Right cardiac atrium (tissue), 5 donors: ENCODE results near the gene NIPBL. TPM values are rescaled to one million over a fixed set of nuclear protein-coding genes. Genes with fewer than 3 reads are reported as not detected.
"Not testable (repeated sequence)": the region's sequence is repeated elsewhere in the genome, so short reads cannot be mapped to it uniquely, and the experiment has no call there.

Experiments used
- ATAC-seq, 2 donors: fragments of 200-7000 bp; cut with Tn5 transposase; one replicate each; pipeline versions ENCODE4 v1.8.0 to v1.9.1; 2020; ENCODE audit warnings: moderate library complexity in 2 of 2, mild to moderate bottlenecking in 1 of 2
- DNase-seq, 3 donors: peaks; one replicate each; pipeline ENCODE4 v3.0.0-alpha.2; 2020
- H3K27ac ChIP-seq: one replicate; pipeline ENCODE4 v1.5.1; 2013; ENCODE audit warnings: mild to moderate bottlenecking, low read length, control low read depth, moderate library complexity
- H3K27me3 ChIP-seq: one replicate; pipeline ENCODE4 v1.6.1; 2013; ENCODE audit not compliant: control insufficient read depth, insufficient read depth
- H3K4me1 ChIP-seq: one replicate; pipeline ENCODE4 v1.6.1; 2013; ENCODE audit warnings: low read length; ENCODE audit not compliant: control insufficient read depth, insufficient read depth
- H3K4me3 ChIP-seq: one replicate; pipeline ENCODE4 v1.5.1; 2013; ENCODE audit warnings: low read length, control low read depth
- H3K9me3 ChIP-seq: one replicate; pipeline ENCODE4 v1.6.1; 2013; ENCODE audit warnings: low read length; ENCODE audit not compliant: control insufficient read depth
- WGBS: extraction: QIAGEN DNeasy Blood & Tissue Kit; methylation state at CpG from one replicate; pipeline ENCODE4 v1.1.7; 2013; 5-methylcytosine and 5-hydroxymethylcytosine counted together
- intact Hi-C, 4 donors: fragments of 100-400 bp; cut with DNase I; formaldehyde crosslinking; loops; one replicate each; pipeline versions ENCODE4 v1.11.0 to v1.14.0; 2022 to 2023
- polyA plus RNA-seq: library from polyadenylated mRNA; stranded (reverse); fragments of 200-250 nt; gene quantifications from one replicate; pipeline ENCODE4 v1.2.3, GENCODE V29; 2013
- total RNA-seq, 4 donors: library from RNA; stranded (reverse); fragmentation: NEBNext Ultra II Directional; extraction: Animal tissue kit (Norgen Biotek cat#: 25700); gene quantifications; one replicate each; pipeline ENCODE4 v1.2.1, GENCODE V29; 2021
- donor health status: healthy with polysubstance abuse.
- donor health status: DM: no; HTN: yes; CAD: no.
- donor health status: DM: no; HTN: no; CAD: no.
- donor health status: DM: no; HTN: yes; CAD: no; lungs with severe emphysema.
- donor health status: DM: yes; HTN: yes; CAD: no.

Gene NIPBL
- total and polyA plus RNA-seq, 5 donors, result 15.0 to 49.5 (median 47.4) TPM

GRCh38 chr5:37075399-37075950 lies 198.9 kb downstream of the NIPBL start:
- Histone ChIP-seq H3K4me1 (no peaks in the 10 kb centered on the region), H3K27ac (no peak overlapping the region), H3K27me3 (no peaks in the 10 kb centered on the region), H3K9me3 (peaks cover 4% of the 10 kb centered on the region), H3K4me3 (no peak overlapping the region)
- ATAC-seq, result no peak
- intact Hi-C loops, result no loop called here
- no peak for DNase-seq
- 60% methylated on average over 3 of the region's 3 CpGs for WGBS

- intact Hi-C loops, result no loop called here
- H3K27me3 ChIP-seq, result no peaks in the 10 kb centered on the region
- no peak overlapping the region for H3K4me3 ChIP-seq
- H3K27ac ChIP-seq, result no peak overlapping the region
- DNase-seq (no peak), ATAC-seq (no peak)
- WGBS, result 73% methylated on average over 1 of the region's 1 CpG
- no peaks in the 10 kb centered on the region for H3K4me1 ChIP-seq
- peaks cover 4% of the 10 kb centered on the region for H3K9me3 ChIP-seq
These were observed 200.6 kb downstream of the NIPBL start for GRCh38 chr5:37077146-37077545.

- Histone ChIP-seq H3K9me3 (peaks cover 6% of the 10 kb centered on the region), H3K4me3 (no peak overlapping the region), H3K4me1 (no peaks in the 10 kb centered on the region), H3K27me3 (no peaks in the 10 kb centered on the region), H3K27ac (no peak overlapping the region)
- intact Hi-C loops, result no loop called here
- WGBS, result 95% methylated on average over 3 of the region's 3 CpGs
- DNase-seq (no peak), ATAC-seq (no peak)
These were observed 204.1 kb downstream of the NIPBL start for GRCh38 chr5:37080697-37081096.

- H3K27ac ChIP-seq, intact Hi-C loops, DNase-seq, H3K9me3 ChIP-seq, ATAC-seq, H3K4me3 ChIP-seq, H3K27me3 ChIP-seq, H3K4me1 ChIP-seq: not testable (repeated sequence)
- WGBS, result 47% methylated on average over 2 of the region's 2 CpGs
These were observed 206.4 kb downstream of the NIPBL start for GRCh38 chr5:37082977-37083376.

- H3K27me3 ChIP-seq, ATAC-seq, DNase-seq, intact Hi-C loops, H3K4me1 ChIP-seq, H3K4me3 ChIP-seq, H3K27ac ChIP-seq, H3K9me3 ChIP-seq: not testable (repeated sequence)
- WGBS, result 77% methylated on average over 1 of the region's 1 CpG
These were observed 209.5 kb downstream of the NIPBL start for GRCh38 chr5:37086026-37086425.

- Histone ChIP-seq H3K4me1 (no peaks in the 10 kb centered on the region), H3K9me3 (peaks cover 4% of the 10 kb centered on the region), H3K27ac (no peak overlapping the region), H3K4me3 (no peak overlapping the region), H3K27me3 (no peaks in the 10 kb centered on the region)
- ATAC-seq, result no peak
- 79% methylated on average over 12 of the region's 12 CpGs for WGBS
- no peak for DNase-seq
- intact Hi-C loops, result no loop called here
These were observed 210.1 kb downstream of the NIPBL start for GRCh38 chr5:37086466-37087173.

GRCh38 chr5:37088009-37088408 lies 211.4 kb downstream of the NIPBL start:
- DNase-seq, result no peak
- Histone ChIP-seq H3K9me3 (peaks cover 4% of the 10 kb centered on the region), H3K27me3 (no peaks in the 10 kb centered on the region), H3K4me3 (no peak overlapping the region), H3K27ac (no peak overlapping the region), H3K4me1 (no peaks in the 10 kb centered on the region)
- 62% methylated on average over 6 of the region's 6 CpGs for WGBS
- intact Hi-C loops, result no loop called here
- ATAC-seq, result no peak

GRCh38 chr5:37090123-37090726 lies 213.7 kb downstream of the NIPBL start:
- ATAC-seq, result no peak
- intact Hi-C loops, result no loop called here
- no peaks in the 10 kb centered on the region for H3K27me3 ChIP-seq

GRCh38 chr5:37090781-37091180 lies 214.2 kb downstream of the NIPBL start:
- DNase-seq (no peak), ATAC-seq (no peak)
- intact Hi-C loops, result no loop called here
- Histone ChIP-seq H3K4me3 (no peak overlapping the region), H3K9me3 (peaks cover 3% of the 10 kb centered on the region), H3K27me3 (no peaks in the 10 kb centered on the region), H3K4me1 (no peaks in the 10 kb centered on the region), H3K27ac (no peak overlapping the region)
- 85% methylated on average over 2 of the region's 2 CpGs for WGBS

More at GRCh38 chr5:37090123-37090726, 213.7 kb downstream of the NIPBL start:
- Histone ChIP-seq H3K27ac (no peak overlapping the region), H3K4me3 (no peak overlapping the region), H3K9me3 (peaks cover 4% of the 10 kb centered on the region), H3K4me1 (no peaks in the 10 kb centered on the region)
- DNase-seq, result no peak
- WGBS, result 53% methylated on average over 7 of the region's 7 CpGs

GRCh38 chr5:37093795-37094194 lies 217.2 kb downstream of the NIPBL start:
- DNase-seq, H3K4me1 ChIP-seq, intact Hi-C loops, H3K9me3 ChIP-seq, H3K27ac ChIP-seq, ATAC-seq, H3K4me3 ChIP-seq, H3K27me3 ChIP-seq: not testable (repeated sequence)
- WGBS, result 70% methylated on average over 4 of the region's 4 CpGs

- H3K4me3 ChIP-seq, H3K9me3 ChIP-seq, DNase-seq, ATAC-seq, H3K27ac ChIP-seq, intact Hi-C loops, H3K27me3 ChIP-seq, H3K4me1 ChIP-seq: not testable (repeated sequence)
- over 99% methylated on average over 5 of the region's 5 CpGs for WGBS
These were observed 222.7 kb downstream of the NIPBL start for GRCh38 chr5:37099267-37099666.
